ENCODE measurements around the gene RIBC2. TPM values are rescaled to one million over a fixed set of nuclear protein-coding genes. Genes with fewer than 3 reads are reported as not detected.

Gene RIBC2
- total and polyA plus RNA-seq, 10 of the 15 experiments (the other 5 are each of a cell fraction or from before 2014, with no cell fraction given): 0.10 TPM; not detected in 9

DNA sequence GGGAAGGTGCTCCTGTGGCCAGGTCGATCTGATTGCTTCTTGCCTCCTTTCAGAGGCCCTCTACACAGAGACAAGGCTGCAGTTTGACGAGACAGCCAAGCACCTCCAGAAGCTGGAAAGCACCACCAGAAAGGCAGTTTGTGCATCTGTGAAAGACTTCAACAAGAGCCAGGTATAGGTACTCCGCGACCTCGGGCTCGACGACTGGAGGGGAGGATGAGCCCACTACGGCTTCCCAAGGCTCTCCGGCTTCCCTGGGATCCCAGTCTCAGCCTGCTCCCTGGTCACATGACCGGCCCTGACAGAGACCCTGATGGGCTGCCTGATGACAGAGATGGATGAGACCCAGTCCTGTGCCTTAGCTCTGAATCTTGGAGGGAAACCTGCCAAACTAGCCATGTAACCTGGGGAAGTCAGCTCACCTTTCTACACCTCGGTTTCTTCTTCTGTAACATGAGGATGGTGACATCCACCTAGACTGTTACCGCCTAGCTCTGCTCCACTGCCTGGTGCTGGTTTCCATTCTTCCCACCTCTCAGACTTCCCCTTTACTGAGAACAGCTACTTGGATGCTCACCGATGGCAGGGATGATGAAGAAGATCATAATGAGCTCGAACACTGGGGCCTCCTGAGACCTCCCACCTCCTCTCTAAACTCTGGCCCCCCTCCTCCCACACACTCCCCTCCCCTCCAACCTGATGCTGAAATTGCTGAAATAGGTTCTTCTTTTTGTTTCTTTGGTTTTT is 8.9 kb downstream of the RIBC2 start:
- no peaks in the 10 kb centered on the region for H3K79me2 ChIP-seq (ENCODE audit: control insufficient read depth, insufficient read depth, low read length)
- no peak overlapping the region for H3K9ac ChIP-seq (ENCODE audit: control insufficient read depth, insufficient read depth, low read length)
- ChIA-PET CTCF (interaction anchor here (2.5 kb wide), 1 partner anchor 11 kb away, joined by 6 read pairs; no protein-coding TSS in a partner anchor), RAD21 (ENCODE audit: unreplicated experiment) (no interaction called here), POLR2A (no interaction called here), SMC1A (ENCODE audit: uncharacterized antibody, unreplicated experiment) (no interaction called here)
- no peak for ATAC-seq
- intact Hi-C loops (cut with micrococcal nuclease; ENCODE audit: unreplicated experiment) (no loop called here), in situ Hi-C loops (cut with MboI) (no loop called here)
- no peaks in the 10 kb centered on the region for H3K4me1 ChIP-seq (ENCODE audit: control insufficient read depth, insufficient read depth, low read length)
- BruUV-seq (replicated peaks): no TSS peak
- H3K9me3 ChIP-seq (replicated peaks; ENCODE audit: control insufficient read depth, insufficient read depth, low read length): no peaks in the 10 kb centered on the region; the same call in 2 of the 3 replicates
- H4K20me1 ChIP-seq (ENCODE audit: control insufficient read depth, insufficient read depth): no peaks in the 10 kb centered on the region
- no peak for DNase-seq (ENCODE audit: low read depth, low spot score)
- no peaks in the 10 kb centered on the region for H3K36me3 ChIP-seq (ENCODE audit: control insufficient read depth in 2 of 2, insufficient read depth in 2 of 2, low read length in 1 of 2)
- H3K27me3 ChIP-seq (replicated peaks in 1 of 2; ENCODE audit: control insufficient read depth in 2 of 2, insufficient read depth in 2 of 2, low read length in 1 of 2): no peaks in the 10 kb centered on the region; a peak in 1 of 4 replicates
- peak; percentile 41 for FAIRE-seq
- no peak overlapping the region for H3K4me2 ChIP-seq (ENCODE audit: control insufficient read depth, insufficient read depth)
- no peak overlapping the region for H3K4me3 ChIP-seq
- H3K27ac ChIP-seq (ENCODE audit: control insufficient read depth, insufficient read depth): no peak overlapping the region
- 42% methylated on average over 14 of the region's 14 CpGs for WGBS (ENCODE audit: insufficient coverage, insufficient replicate concordance, low lambda C conversion rate, missing lambda C conversion rate)
- no peak overlapping the region for H2AFZ ChIP-seq (ENCODE audit: control insufficient read depth, low read depth, low read length)
- TF ChIP-seq MYC (IDR thresholded peaks at IDR 0.05; ENCODE audit: insufficient read depth, insufficient read length, insufficient replicate concordance, low read length, severe bottlenecking): no peak
- TF ChIP-seq SMAD1 (IDR thresholded peaks at IDR 0.05; ENCODE audit: low read depth, partially characterized antibody): no peak
- no peak for TF ChIP-seq KLF5 (IDR thresholded peaks at IDR 0.05; ENCODE audit: partially characterized antibody)
- TF ChIP-seq ASH2L (IDR thresholded peaks at IDR 0.05; ENCODE audit: borderline replicate concordance, low read depth): no peak
- TF ChIP-seq EP300 (IDR thresholded peaks at IDR 0.05; ENCODE audit: borderline replicate concordance in 1 of 2, control insufficient read depth in 1 of 2, low read depth in 2 of 2, low read length in 2 of 2): no peak
- no peak for TF ChIP-seq ZNF384 (IDR thresholded peaks at IDR 0.05; ENCODE audit: borderline replicate concordance, low read depth, low read length)
- no peak for TF ChIP-seq FOS (IDR thresholded peaks at IDR 0.05; ENCODE audit: borderline replicate concordance, extremely low read depth, insufficient read length)
- no peak for TF ChIP-seq BCLAF1 (IDR thresholded peaks at IDR 0.05)
- no peak for TF ChIP-seq HDGF (IDR thresholded peaks at IDR 0.05)
- no peak for TF ChIP-seq ZNF687 (IDR thresholded peaks at IDR 0.05)
- no peak for TF ChIP-seq CREM (IDR thresholded peaks at IDR 0.05; ENCODE audit: low read depth)
- TF ChIP-seq WRNIP1 (IDR thresholded peaks at IDR 0.05; ENCODE audit: borderline replicate concordance, low read depth, low read length): no peak
- no peak for TF ChIP-seq CREB1 (IDR thresholded peaks at IDR 0.05; ENCODE audit: low read depth)
- no peak for TF ChIP-seq ZBED1 (IDR thresholded peaks at IDR 0.05; ENCODE audit: borderline replicate concordance)
- TF ChIP-seq CBX3 (IDR thresholded peaks at IDR 0.05; ENCODE audit: borderline replicate concordance, low read depth): no peak
